HG03064 (cell line): ENCODE data around the gene EDEM2.
"Not testable (repeated sequence)": the region's sequence is repeated elsewhere in the genome, so short reads cannot be mapped to it uniquely, and the experiment has no call there.

Experiments
- ATAC-seq: cut with Tn5 transposase; IDR thresholded peaks from one replicate; pipeline ENCODE4 v1.9.1; 2021; ENCODE audit warnings: low read depth; ENCODE audit not compliant: unreplicated experiment

Gene EDEM2

GRCh38 chr20:35133735-35134134 is 13.4 kb downstream of the EDEM2 start:
- ATAC-seq, result no peak

GRCh38 chr20:35133031-35133430 is 14.1 kb downstream of the EDEM2 start:
- no peak for ATAC-seq

DNA sequence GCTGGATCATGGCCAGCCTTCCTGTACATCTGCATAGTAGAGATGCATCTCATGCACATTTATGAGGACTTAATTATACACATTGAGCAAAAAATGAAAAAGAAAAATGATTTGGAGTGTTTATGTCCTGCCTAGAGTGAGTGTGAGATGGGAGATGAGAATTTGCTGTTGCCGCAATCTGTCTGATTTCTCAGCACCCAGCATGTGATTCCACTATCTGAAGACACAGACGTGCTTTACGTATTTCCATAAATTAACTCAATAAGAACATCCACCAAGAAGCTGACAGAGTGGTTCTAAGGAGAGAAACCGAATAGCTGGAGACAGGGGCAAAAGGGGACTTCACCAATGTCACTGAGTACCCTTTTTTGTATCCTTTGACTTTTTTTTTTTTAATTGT is 15.2 kb downstream of the EDEM2 start:
- no peak for ATAC-seq

DNA sequence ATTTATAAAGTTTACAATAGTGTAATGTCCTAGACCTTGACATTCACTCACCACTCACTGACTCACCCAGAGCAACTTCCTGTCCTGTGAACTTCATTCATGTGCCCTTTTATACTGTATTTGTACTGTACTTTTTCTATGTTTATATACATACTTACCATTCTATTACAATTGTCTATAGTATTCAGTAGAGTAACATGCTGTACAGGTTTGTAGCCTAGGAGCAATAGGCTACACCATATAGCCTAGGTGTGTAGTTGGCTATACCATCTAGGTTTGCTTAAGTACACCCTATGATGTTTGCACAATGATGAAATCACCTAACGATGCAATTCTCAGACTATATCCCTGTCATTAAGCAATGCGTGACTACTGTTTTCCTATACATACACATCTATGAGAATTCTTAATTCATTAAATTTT is 17.5 kb downstream of the EDEM2 start:
- ATAC-seq, result no peak

DNA sequence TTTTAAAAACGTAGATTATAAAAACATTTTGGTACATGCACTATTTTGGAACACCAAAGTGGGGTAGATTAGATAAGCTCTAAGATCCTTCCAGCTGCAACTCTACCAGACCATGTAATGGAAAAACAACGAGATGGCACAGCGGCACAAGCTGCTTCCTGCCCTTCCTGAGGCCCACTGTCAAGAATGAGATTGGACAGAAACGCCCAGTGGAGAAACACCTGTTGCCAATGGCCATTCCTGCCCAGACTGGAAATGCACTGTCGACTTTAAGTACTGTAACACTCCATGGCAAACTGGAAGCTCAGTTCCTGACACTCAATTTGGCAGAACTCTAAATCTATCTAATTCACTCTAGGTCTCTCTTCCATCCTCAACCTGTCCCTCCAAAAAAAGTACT is 21.4 kb downstream of the EDEM2 start:
- ATAC-seq, result no peak

- no peak for ATAC-seq
Observed at GRCh38 chr20:35122756-35123405, 24.3 kb downstream of the EDEM2 start.

DNA sequence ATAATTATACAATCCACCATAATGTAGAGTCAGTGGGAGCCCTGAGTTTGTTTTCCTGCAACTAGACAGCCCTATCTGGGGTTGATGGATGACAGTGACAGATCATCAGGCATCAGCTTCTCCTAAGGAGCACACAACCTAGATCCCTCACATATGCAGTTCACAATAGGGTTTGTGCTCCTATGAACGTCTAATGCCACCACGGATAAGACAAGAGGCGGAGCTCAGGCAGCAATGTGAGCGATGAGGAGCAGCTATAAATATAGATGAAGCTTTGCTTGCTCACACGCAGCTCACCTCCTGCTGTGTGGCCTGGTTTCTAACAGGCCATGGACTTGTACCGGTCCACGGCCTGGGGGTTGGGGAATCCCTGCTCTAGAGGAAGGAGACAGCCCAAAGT is 25.9 kb downstream of the EDEM2 start:
- ATAC-seq, result no peak

GRCh38 chr20:35120012-35120701 is 27.0 kb downstream of the EDEM2 start:
- ATAC-seq, result no peak

- ATAC-seq, result no peak
Observed at GRCh38 chr20:35117629-35118028, 29.5 kb downstream of the EDEM2 start.

DNA sequence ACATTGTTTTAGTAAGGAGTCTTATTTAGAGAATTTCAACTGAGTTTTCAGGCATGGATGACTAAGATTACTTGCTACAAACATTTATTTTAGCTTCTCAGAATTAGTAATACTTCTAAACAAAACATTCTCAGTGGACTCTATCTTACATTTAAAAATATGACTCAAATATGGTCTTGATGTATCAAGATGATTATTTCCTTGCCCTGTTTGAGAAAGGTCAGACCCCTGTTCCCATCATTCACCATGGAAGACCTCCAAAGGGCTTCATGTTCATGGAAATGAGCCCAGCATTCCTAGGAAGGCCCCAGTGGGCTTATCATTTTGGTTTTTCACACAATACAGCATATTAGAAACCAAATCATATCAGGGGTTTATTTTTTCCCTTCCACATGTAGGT is 29.9 kb downstream of the EDEM2 start:
- ATAC-seq, result no peak

- no peak for ATAC-seq
Observed at GRCh38 chr20:35116258-35116657, 30.9 kb downstream of the EDEM2 start.

DNA sequence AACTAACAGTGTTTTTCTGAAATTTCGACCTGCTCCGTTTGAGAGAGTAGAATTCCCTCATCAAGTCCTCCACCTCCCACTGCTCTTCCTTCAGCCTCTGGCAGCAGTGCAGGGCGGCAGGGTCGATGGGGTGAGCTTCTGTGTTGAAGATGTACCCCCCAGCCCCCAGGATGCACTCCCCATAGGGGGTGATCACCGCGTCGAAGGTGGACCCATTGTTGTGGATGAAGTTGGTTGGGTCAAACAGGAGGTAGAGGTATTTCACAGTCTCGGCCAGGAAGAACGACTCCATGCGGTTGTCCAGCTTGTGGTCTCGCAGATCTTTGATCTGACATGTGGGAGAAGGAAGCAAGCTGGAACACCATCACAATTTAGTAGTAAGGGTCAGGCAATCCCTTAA is 31.5 kb downstream of the EDEM2 start:
- ATAC-seq, result no peak

DNA sequence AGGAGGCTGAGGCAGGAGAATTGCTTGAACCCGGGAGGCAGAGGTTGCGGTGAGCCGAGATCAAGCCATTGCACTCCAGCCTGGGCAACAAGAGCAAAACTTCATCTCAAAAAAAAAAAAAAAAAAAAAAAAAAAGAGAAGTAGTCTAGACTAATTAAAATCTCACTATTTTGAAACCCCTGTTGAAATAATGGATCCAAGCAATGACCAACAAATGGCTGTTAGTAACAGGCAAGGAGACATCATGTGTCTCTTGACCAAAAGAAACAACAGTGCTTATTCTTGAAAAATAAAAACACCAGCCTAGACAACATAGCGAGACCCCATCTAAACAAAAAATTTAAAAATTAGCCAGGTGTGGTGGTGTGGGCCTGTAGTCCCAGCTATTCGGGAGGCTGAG is 34.9 kb downstream of the EDEM2 start:
- ATAC-seq, result not testable (repeated sequence)

DNA sequence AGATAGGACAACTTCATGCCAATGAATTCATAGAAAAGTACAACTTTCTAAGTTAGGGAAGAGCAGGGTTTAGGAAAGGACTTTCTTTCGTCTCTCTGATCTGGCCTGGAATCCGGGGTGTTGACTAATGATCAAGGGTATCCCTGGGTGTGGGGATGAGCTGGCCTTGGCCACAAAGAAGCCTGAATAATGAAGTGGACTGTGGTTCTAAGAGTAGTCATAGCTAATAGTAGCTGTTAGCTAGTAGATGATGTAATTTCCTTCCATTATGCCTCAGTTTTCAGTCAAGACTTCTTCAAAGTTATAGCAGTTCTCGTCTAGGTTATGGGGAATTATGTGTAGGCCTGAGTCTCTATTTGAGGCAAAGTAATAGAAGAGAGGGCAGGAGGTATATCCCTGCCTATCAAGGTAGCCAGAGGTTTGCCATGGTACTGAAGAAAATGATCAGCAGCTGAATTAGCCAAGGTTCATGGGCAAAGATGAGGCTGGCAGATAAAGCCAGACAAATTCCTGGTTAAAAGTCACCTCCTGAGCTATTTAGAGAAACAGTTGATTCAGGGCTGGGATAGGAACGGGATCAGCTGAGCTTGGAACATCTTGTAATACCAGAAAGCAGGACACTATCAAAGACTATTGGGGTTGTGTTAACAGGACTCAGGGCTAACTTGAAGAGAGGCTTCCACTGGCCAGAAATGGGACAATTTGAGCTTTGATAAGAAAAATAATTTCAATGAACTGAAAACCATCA is 35.8 kb downstream of the EDEM2 start:
- no peak for ATAC-seq

- ATAC-seq, result no peak
Observed at GRCh38 chr20:35108921-35109320, 38.2 kb downstream of the EDEM2 start.

DNA sequence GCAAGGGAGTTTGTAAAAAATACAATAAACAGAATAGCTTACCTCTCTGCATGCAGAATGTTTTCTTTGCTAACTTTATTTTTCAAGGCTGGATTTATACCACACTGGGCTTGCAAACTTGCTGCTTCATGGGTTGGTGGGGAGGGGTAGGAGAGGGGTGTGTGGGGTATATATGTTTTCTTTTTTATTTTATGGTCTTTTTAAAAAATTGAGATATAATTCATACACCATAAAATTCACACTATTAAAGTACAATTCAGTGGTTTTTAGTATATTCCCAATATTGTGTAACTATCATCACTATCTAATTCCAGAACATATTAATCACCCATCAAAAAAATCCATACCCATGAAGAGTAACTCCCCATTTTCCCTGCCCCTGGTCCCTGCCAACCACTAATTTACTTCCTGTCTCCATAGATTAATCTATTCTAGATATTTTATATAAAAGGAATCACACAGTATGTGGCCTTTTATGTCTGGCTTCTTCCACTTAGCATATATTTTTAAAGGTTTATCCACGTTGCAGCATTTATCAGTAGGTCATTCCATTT is 40.2 kb downstream of the EDEM2 start:
- ATAC-seq, result no peak

GRCh38 chr20:35104685-35105295 is 42.3 kb downstream of the EDEM2 start:
- no peak for ATAC-seq

DNA sequence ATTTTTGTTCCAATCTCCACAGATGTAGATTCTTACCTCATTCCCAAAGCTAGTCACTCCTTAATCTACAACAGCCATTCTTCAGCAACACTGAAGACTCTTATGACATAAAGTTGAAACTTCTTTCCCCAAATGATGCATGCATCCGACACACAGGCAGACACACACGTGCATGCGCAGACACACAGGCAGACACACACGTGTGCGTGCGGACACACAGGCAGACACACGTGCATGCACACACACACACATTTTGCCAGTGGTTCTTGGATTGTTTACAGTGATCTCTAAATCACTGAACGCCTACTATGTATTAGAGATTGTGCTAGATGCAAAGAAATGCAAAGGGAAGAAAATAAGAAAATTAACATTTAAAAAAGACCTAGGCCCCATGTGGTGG is 45.5 kb downstream of the EDEM2 start:
- ATAC-seq, result no peak

- ATAC-seq, result no peak
Observed at GRCh38 chr20:35093267-35093884, 53.8 kb downstream of the EDEM2 start.

- peak; percentile 90 for ATAC-seq
Observed at GRCh38 chr20:35092524-35093266, 54.4 kb downstream of the EDEM2 start, which contains the start of gene TRPC4AP. Gene TRPC4AP, minus strand, starts transcription at chr20:35092807. Its CDS starts 26 bp downstream, at chr20:35092781.
